Measurements from ENCODE around the gene MRPL38. TPM values are rescaled to one million over a fixed set of nuclear protein-coding genes. Genes with fewer than 3 reads are reported as not detected.

The MRPL38 gene
- total RNA-seq, 1 donor from 2014 or later = 85.5 TPM

- Histone ChIP-seq H3K4me1 (peaks cover 4% of the 10 kb centered on the region), H3K4me3 (no peak overlapping the region), H3K36me3 (peaks cover 30% of the 10 kb centered on the region), H3K27ac (no peak overlapping the region), H3K9me3 (no peaks in the 10 kb centered on the region), H3K27me3 (no peaks in the 10 kb centered on the region)
- intact Hi-C loops (cut with DNase I) = no loop called here
- TF ChIP-seq CTCF (IDR thresholded peaks at IDR 0.05) = no peak
- DNase-seq (no peak), ATAC-seq (no peak)
Measured at GRCh38 chr17:75942473-75942872, 37.8 kb upstream of the MRPL38 start.

GRCh38 chr17:75941442-75941819, 36.7 kb upstream of the MRPL38 start:
- peaks cover 19% of the 10 kb centered on the region for H3K36me3 ChIP-seq
- H3K4me3 ChIP-seq = peak overlapping the region; percentile 83

GRCh38 chr17:75940727-75941441, 36.2 kb upstream of the MRPL38 start, which contains the start of gene FBF1:
Gene FBF1 (minus strand): TSS chr17:75941042. CDS start chr17:75938149, 2,893 bp downstream.
- Histone ChIP-seq H3K27ac (peak within 1 kb of the TSS; percentile 80), H3K27me3 (no peaks in the 10 kb centered on the region), H3K9me3 (no peaks in the 10 kb centered on the region), H3K36me3 (peaks cover 14% of the 10 kb centered on the region), H3K4me1 (peaks cover 4% of the 10 kb centered on the region), H3K4me3 (peak within 1 kb of the TSS; percentile 83)
- peak; percentile 98 for DNase-seq
- TF ChIP-seq CTCF (IDR thresholded peaks at IDR 0.05) = no peak
- intact Hi-C loops (cut with DNase I) = no loop called here
- peak; percentile 100 for ATAC-seq

More at GRCh38 chr17:75941442-75941819, 36.7 kb upstream of the MRPL38 start:
- H3K4me1 ChIP-seq = peaks cover 4% of the 10 kb centered on the region
- DNase-seq (peak; percentile 43), ATAC-seq (no peak)
- H3K27me3 ChIP-seq = no peaks in the 10 kb centered on the region
- no peaks in the 10 kb centered on the region for H3K9me3 ChIP-seq
- peak overlapping the region; percentile 80 for H3K27ac ChIP-seq
- intact Hi-C loops (cut with DNase I) = no loop called here
- TF ChIP-seq CTCF (IDR thresholded peaks at IDR 0.05) = no peak

GRCh38 chr17:75937652-75938051, 33.0 kb upstream of the MRPL38 start:
- no peaks in the 10 kb centered on the region for H3K36me3 ChIP-seq
- DNase-seq (peak; percentile 37), ATAC-seq (no peak)
- no peaks in the 10 kb centered on the region for H3K9me3 ChIP-seq
- H3K27ac ChIP-seq = no peak overlapping the region
- H3K27me3 ChIP-seq = no peaks in the 10 kb centered on the region
- H3K4me3 ChIP-seq = no peak overlapping the region
- H3K4me1 ChIP-seq = peaks cover 4% of the 10 kb centered on the region
- intact Hi-C loops (cut with DNase I) = no loop called here
- no peak for TF ChIP-seq CTCF (IDR thresholded peaks at IDR 0.05)

- ATAC-seq = no peak
- Histone ChIP-seq H3K9me3 (no peaks in the 10 kb centered on the region), H3K36me3 (no peaks in the 10 kb centered on the region), H3K27me3 (no peaks in the 10 kb centered on the region), H3K27ac (no peak overlapping the region), H3K4me1 (no peaks in the 10 kb centered on the region), H3K4me3 (no peak overlapping the region)
- intact Hi-C loops (cut with DNase I) = no loop called here
- DNase-seq = no peak
- no peak for TF ChIP-seq CTCF (IDR thresholded peaks at IDR 0.05)
Measured at GRCh38 chr17:75933808-75934207, 29.1 kb upstream of the MRPL38 start.
